HepG2 (cell line): ENCODE data around the gene DPM1. TPM values are rescaled to one million over a fixed set of nuclear protein-coding genes. Genes with fewer than 3 reads are reported as not detected.
A peak's percentile ranks its signal among the peaks of the same experiment; 100 is the strongest.

ENCODE experiments used
- ATM ChIP-seq: fragments of 450-650 bp; IDR thresholded peaks from 2 replicates; pipeline ENCODE4 v1.7.1; 2017; ENCODE audit warnings: mild to moderate bottlenecking, borderline replicate concordance
- CCDC6 ChIP-seq: sonication (generic); formaldehyde crosslinking; IDR thresholded peaks from 2 replicates; pipeline ENCODE4 v1.8.1; 2022; ENCODE audit warnings: mild to moderate bottlenecking, missing genetic modification reagents, moderate library complexity
- FOXP4 ChIP-seq: sonication (generic); formaldehyde crosslinking; IDR thresholded peaks from 2 replicates; pipeline ENCODE4 v1.4.0; 2020; ENCODE audit warnings: missing genetic modification reagents
- KAT8 ChIP-seq: IDR thresholded peaks from 2 replicates; pipeline ENCODE4 v1.6.1; 2016; ENCODE audit warnings: missing genetic modification reagents, missing compliant biosample characterization
- KLF11 ChIP-seq: IDR thresholded peaks from 2 replicates; pipeline ENCODE4 v1.6.1; 2016; ENCODE audit warnings: missing compliant biosample characterization
- MYC ChIP-seq: sonication (generic); formaldehyde crosslinking; IDR thresholded peaks from 2 replicates; pipeline ENCODE4 v1.9.0; 2021; ENCODE audit warnings: missing genetic modification reagents, borderline replicate concordance
- NR2F6 ChIP-seq, 2 experiments: IDR thresholded peaks; 2 replicates each; pipeline ENCODE4 v1.6.1; 2016; ENCODE audit warnings: antibody characterized with exemption in 1 of 2, mild to moderate bottlenecking in 1 of 2
- RNF219 ChIP-seq: sonication (generic); formaldehyde crosslinking; IDR thresholded peaks from 2 replicates; pipeline ENCODE4 v1.5.0; 2020; ENCODE audit warnings: mild to moderate bottlenecking, missing genetic modification reagents
- SALL2 ChIP-seq: sonication (generic); formaldehyde crosslinking; IDR thresholded peaks from 2 replicates; pipeline ENCODE4 v1.8.1; 2023; ENCODE audit warnings: mild to moderate bottlenecking, missing genetic modification reagents, inconsistent platforms
- TBX3 ChIP-seq: fragments of 450-650 bp; IDR thresholded peaks from 2 replicates; pipeline ENCODE4 v1.6.1; 2017; ENCODE audit warnings: antibody characterized with exemption, mild to moderate bottlenecking, inconsistent platforms, borderline replicate concordance
- ZNF282 ChIP-seq: fragments of 450-650 bp; IDR thresholded peaks from 2 replicates; pipeline ENCODE4 v1.6.1; 2018; ENCODE audit not compliant: partially characterized antibody
- polyA plus RNA-seq, 8 experiments: library from polyadenylated mRNA; depleted of rRNA in 3 of 8; stranded (reverse) in 7 of 8; unstranded in 1 of 8; fragments of >200 nt; fragmentation: Illumina TruSeq in 4 of 8; extraction: Trizol in 4 of 8; gene quantifications; 2 replicates each; pipeline versions ENCODE4 v1.2.1 to v1.2.3, GENCODE V29; 2011 to 2016; ENCODE audit warnings: low read depth in 4 of 8, missing spikeins in 1 of 8, mixed read lengths in 1 of 8; ENCODE audit not compliant: insufficient read depth in 1 of 8
- total RNA-seq, 5 experiments: library from RNA; depleted of rRNA; stranded (reverse); fragments of >200 nt; fragmentation: Illumina TruSeq; extraction: Trizol; gene quantifications; 2 replicates each; pipeline ENCODE4 v1.2.3, GENCODE V29; 2016; ENCODE audit warnings: low read depth in 1 of 5
- TF ChIP-seq, protein P1 (sequence below): IDR thresholded peaks from 2 replicates; pipeline ENCODE4 v1.4.0; 2020; ENCODE audit warnings: mild to moderate bottlenecking, missing genetic modification reagents
- TF ChIP-seq, protein P2 (sequence below): sonication (generic); formaldehyde crosslinking; IDR thresholded peaks from 2 replicates; pipeline ENCODE4 v1.8.1; 2022; ENCODE audit warnings: low read depth, mild to moderate bottlenecking, missing genetic modification reagents
- TF ChIP-seq, protein P3 (sequence below): IDR thresholded peaks from 2 replicates; pipeline ENCODE4 v1.6.1; 2012; ENCODE audit warnings: low read length, improper control_type of control experiment

The DPM1 gene
- total and polyA plus RNA-seq, 2 of the 13 experiments (the other 11 are each of a cell fraction or from before 2014, with no cell fraction given), result 83.2 to 161 TPM

DNA sequence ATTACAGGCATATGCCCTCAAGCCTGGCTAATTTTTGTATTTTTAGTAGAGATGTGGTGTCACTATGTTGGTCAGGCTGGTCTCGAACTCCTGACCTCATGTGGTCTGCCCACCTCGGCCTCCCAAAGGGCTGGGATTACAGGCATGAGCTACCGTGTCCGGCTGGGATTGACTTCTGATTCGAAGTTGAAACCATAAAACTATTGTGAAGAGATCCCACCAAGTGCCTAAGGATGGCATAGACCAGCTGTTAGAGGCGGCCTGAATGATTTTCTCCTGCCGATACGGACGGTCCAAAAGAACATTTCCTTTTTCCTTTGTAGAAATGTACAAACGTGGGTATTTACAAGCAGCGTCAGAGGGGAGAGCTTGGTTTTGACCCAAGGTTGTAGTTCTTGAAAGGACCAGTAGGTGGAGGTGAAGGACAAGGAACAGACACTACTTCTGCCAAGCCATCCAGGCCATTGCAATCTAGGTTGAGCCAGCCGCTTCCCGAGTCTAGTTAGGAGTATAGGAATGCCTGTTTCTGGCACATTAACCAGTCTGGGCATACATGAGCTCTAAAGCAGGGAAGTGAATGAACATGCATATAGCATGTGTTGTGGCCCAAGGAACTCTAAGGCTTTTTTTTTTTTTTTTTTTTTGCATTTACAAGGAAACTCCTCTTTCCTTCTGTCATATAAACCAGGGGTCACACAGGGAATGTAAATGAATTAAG, 29.3 kb upstream of the DPM1 start (continued):
- TF ChIP-seq, protein P1, sequence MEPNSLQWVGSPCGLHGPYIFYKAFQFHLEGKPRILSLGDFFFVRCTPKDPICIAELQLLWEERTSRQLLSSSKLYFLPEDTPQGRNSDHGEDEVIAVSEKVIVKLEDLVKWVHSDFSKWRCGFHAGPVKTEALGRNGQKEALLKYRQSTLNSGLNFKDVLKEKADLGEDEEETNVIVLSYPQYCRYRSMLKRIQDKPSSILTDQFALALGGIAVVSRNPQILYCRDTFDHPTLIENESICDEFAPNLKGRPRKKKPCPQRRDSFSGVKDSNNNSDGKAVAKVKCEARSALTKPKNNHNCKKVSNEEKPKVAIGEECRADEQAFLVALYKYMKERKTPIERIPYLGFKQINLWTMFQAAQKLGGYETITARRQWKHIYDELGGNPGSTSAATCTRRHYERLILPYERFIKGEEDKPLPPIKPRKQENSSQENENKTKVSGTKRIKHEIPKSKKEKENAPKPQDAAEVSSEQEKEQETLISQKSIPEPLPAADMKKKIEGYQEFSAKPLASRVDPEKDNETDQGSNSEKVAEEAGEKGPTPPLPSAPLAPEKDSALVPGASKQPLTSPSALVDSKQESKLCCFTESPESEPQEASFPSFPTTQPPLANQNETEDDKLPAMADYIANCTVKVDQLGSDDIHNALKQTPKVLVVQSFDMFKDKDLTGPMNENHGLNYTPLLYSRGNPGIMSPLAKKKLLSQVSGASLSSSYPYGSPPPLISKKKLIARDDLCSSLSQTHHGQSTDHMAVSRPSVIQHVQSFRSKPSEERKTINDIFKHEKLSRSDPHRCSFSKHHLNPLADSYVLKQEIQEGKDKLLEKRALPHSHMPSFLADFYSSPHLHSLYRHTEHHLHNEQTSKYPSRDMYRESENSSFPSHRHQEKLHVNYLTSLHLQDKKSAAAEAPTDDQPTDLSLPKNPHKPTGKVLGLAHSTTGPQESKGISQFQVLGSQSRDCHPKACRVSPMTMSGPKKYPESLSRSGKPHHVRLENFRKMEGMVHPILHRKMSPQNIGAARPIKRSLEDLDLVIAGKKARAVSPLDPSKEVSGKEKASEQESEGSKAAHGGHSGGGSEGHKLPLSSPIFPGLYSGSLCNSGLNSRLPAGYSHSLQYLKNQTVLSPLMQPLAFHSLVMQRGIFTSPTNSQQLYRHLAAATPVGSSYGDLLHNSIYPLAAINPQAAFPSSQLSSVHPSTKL, result no peak
- TF ChIP-seq ZNF282 (no peak), MYC (no peak), RNF219 (CRISPR knock-in tag) (no peak), CCDC6 (CRISPR knock-in tag) (no peak), FOXP4 (CRISPR knock-in tag) (no peak), SALL2 (CRISPR knock-in tag) (no peak), TBX3 (no peak), KLF11 (no peak), ATM (no peak), KAT8 (CRISPR knock-in tag) (0 out of 2 replicates have a peak, but pooled peaks have one; percentile 27), NR2F6 (IDR thresholded peaks at IDR 0.05) (no peak), NR2F6 (CRISPR knock-in tag; IDR thresholded peaks at IDR 0.05) (0 out of 2 replicates have a peak, but pooled peaks have one; percentile 18)
- TF ChIP-seq, protein P2, sequence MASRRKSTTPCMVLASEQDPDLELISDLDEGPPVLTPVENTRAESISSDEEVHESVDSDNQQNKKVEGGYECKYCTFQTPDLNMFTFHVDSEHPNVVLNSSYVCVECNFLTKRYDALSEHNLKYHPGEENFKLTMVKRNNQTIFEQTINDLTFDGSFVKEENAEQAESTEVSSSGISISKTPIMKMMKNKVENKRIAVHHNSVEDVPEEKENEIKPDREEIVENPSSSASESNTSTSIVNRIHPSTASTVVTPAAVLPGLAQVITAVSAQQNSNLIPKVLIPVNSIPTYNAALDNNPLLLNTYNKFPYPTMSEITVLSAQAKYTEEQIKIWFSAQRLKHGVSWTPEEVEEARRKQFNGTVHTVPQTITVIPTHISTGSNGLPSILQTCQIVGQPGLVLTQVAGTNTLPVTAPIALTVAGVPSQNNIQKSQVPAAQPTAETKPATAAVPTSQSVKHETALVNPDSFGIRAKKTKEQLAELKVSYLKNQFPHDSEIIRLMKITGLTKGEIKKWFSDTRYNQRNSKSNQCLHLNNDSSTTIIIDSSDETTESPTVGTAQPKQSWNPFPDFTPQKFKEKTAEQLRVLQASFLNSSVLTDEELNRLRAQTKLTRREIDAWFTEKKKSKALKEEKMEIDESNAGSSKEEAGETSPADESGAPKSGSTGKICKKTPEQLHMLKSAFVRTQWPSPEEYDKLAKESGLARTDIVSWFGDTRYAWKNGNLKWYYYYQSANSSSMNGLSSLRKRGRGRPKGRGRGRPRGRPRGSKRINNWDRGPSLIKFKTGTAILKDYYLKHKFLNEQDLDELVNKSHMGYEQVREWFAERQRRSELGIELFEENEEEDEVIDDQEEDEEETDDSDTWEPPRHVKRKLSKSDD, result no peak
- TF ChIP-seq, protein P3, sequence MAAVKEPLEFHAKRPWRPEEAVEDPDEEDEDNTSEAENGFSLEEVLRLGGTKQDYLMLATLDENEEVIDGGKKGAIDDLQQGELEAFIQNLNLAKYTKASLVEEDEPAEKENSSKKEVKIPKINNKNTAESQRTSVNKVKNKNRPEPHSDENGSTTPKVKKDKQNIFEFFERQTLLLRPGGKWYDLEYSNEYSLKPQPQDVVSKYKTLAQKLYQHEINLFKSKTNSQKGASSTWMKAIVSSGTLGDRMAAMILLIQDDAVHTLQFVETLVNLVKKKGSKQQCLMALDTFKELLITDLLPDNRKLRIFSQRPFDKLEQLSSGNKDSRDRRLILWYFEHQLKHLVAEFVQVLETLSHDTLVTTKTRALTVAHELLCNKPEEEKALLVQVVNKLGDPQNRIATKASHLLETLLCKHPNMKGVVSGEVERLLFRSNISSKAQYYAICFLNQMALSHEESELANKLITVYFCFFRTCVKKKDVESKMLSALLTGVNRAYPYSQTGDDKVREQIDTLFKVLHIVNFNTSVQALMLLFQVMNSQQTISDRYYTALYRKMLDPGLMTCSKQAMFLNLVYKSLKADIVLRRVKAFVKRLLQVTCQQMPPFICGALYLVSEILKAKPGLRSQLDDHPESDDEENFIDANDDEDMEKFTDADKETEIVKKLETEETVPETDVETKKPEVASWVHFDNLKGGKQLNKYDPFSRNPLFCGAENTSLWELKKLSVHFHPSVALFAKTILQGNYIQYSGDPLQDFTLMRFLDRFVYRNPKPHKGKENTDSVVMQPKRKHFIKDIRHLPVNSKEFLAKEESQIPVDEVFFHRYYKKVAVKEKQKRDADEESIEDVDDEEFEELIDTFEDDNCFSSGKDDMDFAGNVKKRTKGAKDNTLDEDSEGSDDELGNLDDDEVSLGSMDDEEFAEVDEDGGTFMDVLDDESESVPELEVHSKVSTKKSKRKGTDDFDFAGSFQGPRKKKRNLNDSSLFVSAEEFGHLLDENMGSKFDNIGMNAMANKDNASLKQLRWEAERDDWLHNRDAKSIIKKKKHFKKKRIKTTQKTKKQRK, result no peak
